Measurements from ENCODE around the gene SS18. TPM values are rescaled to one million over a fixed set of nuclear protein-coding genes. Genes with fewer than 3 reads are reported as not detected.

SS18 gene
- total and polyA plus RNA-seq, 4 donors, result 32.2 to 153 (median 48.9) TPM

DNA sequence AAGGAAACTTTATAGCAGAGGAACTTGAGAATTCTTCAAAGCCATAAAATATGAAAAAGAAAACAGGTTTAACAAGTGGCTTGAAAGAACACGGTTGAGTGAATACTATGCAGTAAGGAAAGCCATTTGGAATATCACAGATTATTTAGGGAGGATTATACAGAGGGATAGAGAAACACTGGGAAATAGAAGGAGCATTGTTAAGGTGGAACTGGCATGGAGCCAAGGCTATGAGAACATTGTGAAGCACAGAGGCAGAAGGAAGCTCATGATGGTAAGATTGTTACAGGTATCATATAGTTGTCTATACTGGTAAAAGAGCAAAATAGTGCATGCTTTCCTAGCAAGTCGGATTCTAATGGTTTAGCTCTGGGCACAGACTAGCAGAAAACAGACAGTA, 87.1 kb downstream of the SS18 start:
- no peaks in the 10 kb centered on the region for H3K4me1 ChIP-seq (ENCODE audit: control insufficient read depth in 5 of 5, insufficient read depth in 5 of 5, low read length in 5 of 5)
- no peaks in the 10 kb centered on the region for H3K27me3 ChIP-seq (ENCODE audit: control insufficient read depth in 3 of 3, insufficient read depth in 3 of 3, low read length in 2 of 3)
- no peak overlapping the region for H3K4me3 ChIP-seq
- ATAC-seq (ENCODE audit: insufficient read depth, low FRiP score), result no peak
- WGBS, 2 donors, result 82 to 91% methylated on average over 2 of the region's 2 CpGs
- no peak overlapping the region for H3K27ac ChIP-seq (ENCODE audit: low read depth in 1 of 2, low read length in 1 of 2)
- no peaks in the 10 kb centered on the region for H3K36me3 ChIP-seq (ENCODE audit: control insufficient read depth in 4 of 4, insufficient read depth in 4 of 4, low read length in 4 of 4)
- H3K9ac ChIP-seq (ENCODE audit: insufficient read depth in 1 of 2, low read length in 2 of 2), result no peak overlapping the region
- TF ChIP-seq, protein P1, sequence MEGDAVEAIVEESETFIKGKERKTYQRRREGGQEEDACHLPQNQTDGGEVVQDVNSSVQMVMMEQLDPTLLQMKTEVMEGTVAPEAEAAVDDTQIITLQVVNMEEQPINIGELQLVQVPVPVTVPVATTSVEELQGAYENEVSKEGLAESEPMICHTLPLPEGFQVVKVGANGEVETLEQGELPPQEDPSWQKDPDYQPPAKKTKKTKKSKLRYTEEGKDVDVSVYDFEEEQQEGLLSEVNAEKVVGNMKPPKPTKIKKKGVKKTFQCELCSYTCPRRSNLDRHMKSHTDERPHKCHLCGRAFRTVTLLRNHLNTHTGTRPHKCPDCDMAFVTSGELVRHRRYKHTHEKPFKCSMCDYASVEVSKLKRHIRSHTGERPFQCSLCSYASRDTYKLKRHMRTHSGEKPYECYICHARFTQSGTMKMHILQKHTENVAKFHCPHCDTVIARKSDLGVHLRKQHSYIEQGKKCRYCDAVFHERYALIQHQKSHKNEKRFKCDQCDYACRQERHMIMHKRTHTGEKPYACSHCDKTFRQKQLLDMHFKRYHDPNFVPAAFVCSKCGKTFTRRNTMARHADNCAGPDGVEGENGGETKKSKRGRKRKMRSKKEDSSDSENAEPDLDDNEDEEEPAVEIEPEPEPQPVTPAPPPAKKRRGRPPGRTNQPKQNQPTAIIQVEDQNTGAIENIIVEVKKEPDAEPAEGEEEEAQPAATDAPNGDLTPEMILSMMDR (IDR thresholded peaks at IDR 0.05; ENCODE audit: control extremely low read depth, extremely low read depth), result no peak
- no peaks in the 10 kb centered on the region for H3K9me3 ChIP-seq (ENCODE audit: control insufficient read depth in 4 of 4, insufficient read depth in 3 of 4, low read length in 3 of 4)
- DNase-seq, result no peak

DNA sequence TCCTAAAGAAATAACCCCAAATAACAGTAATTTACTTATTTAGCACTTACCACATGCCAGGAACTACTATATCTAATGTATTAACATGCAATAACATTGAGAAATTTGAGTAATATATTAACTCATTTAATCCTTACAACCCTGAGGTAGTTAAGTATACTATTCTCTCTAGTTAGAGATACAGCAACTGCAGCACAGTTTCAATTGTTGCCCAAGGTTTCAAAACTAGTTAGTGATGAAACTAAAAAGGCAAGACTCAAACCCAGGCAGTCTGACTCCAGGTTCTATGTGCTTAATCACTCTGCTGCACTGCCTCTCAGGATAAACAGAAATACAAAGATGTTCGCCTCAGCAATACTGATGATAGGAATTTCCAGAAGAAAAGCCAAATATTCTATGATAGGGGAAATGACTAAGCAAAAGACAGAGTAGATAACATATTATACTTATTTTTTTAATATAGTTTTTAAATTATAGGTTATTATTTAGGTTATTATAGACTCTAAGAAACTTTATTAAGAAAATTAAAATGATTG, 88.0 kb downstream of the SS18 start:
- Histone ChIP-seq H3K4me1 (ENCODE audit: control insufficient read depth in 5 of 5, insufficient read depth in 5 of 5, low read length in 5 of 5) (no peaks in the 10 kb centered on the region), H3K9me3 (ENCODE audit: control insufficient read depth in 4 of 4, insufficient read depth in 3 of 4, low read length in 3 of 4) (no peaks in the 10 kb centered on the region), H3K36me3 (ENCODE audit: control insufficient read depth in 4 of 4, insufficient read depth in 4 of 4, low read length in 4 of 4) (no peaks in the 10 kb centered on the region), H3K27ac (ENCODE audit: low read depth in 1 of 2, low read length in 1 of 2) (no peak overlapping the region), H3K9ac (ENCODE audit: insufficient read depth in 1 of 2, low read length in 2 of 2) (no peak overlapping the region), H3K27me3 (ENCODE audit: control insufficient read depth in 3 of 3, insufficient read depth in 3 of 3, low read length in 2 of 3) (no peaks in the 10 kb centered on the region), H3K4me3 (no peak overlapping the region)
- no peak for DNase-seq
- TF ChIP-seq, protein P1 (IDR thresholded peaks at IDR 0.05; ENCODE audit: control extremely low read depth, extremely low read depth), result no peak
- WGBS, 2 donors, result 81 to 87% methylated on average over 1 of the region's 1 CpG
- ATAC-seq (ENCODE audit: insufficient read depth, low FRiP score), result no peak

- Histone ChIP-seq H3K27ac (ENCODE audit: low read depth in 1 of 2, low read length in 1 of 2) (no peak overlapping the region), H3K9ac (ENCODE audit: insufficient read depth in 1 of 2, low read length in 2 of 2) (no peak overlapping the region), H3K4me3 (no peak overlapping the region), H3K27me3 (ENCODE audit: control insufficient read depth in 3 of 3, insufficient read depth in 3 of 3, low read length in 2 of 3) (no peaks in the 10 kb centered on the region), H3K36me3 (ENCODE audit: control insufficient read depth in 4 of 4, insufficient read depth in 4 of 4, low read length in 4 of 4) (no peaks in the 10 kb centered on the region), H3K9me3 (ENCODE audit: control insufficient read depth in 4 of 4, insufficient read depth in 3 of 4, low read length in 3 of 4) (no peaks in the 10 kb centered on the region), H3K4me1 (ENCODE audit: control insufficient read depth in 5 of 5, insufficient read depth in 5 of 5, low read length in 5 of 5) (no peaks in the 10 kb centered on the region)
- no peak for DNase-seq
- no peak for ATAC-seq (ENCODE audit: insufficient read depth, low FRiP score)
- TF ChIP-seq, protein P1 (IDR thresholded peaks at IDR 0.05; ENCODE audit: control extremely low read depth, extremely low read depth), result no peak
Measured at GRCh38 chr18:25998461-25998860, 92.0 kb downstream of the SS18 start.

DNA sequence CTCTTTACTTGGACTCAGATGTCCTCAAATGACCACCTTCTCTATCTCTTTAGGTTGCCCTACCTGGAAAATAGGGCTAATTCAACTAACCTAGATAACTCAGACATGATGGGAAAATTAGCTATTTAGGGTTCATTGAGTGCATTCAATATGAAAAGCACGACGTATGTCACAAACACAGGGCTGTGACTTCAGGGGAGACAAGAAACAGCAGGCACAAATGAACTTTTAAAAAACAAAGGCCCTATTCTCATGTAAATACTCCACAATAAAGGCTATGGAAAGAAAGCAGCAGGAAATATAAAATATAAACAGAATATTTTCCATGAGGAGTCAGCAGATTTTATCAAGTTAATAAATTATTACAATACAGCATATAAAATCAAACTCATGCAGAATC, 97.8 kb downstream of the SS18 start:
- Histone ChIP-seq H3K4me3 (no peak overlapping the region), H3K36me3 (ENCODE audit: control insufficient read depth in 4 of 4, insufficient read depth in 4 of 4, low read length in 4 of 4) (no peaks in the 10 kb centered on the region), H3K9ac (ENCODE audit: insufficient read depth in 1 of 2, low read length in 2 of 2) (no peak overlapping the region), H3K9me3 (ENCODE audit: control insufficient read depth in 4 of 4, insufficient read depth in 3 of 4, low read length in 3 of 4) (no peaks in the 10 kb centered on the region), H3K27me3 (ENCODE audit: control insufficient read depth in 3 of 3, insufficient read depth in 3 of 3, low read length in 2 of 3) (no peaks in the 10 kb centered on the region), H3K4me1 (ENCODE audit: control insufficient read depth in 5 of 5, insufficient read depth in 5 of 5, low read length in 5 of 5) (no peaks in the 10 kb centered on the region), H3K27ac (ENCODE audit: low read depth in 1 of 2, low read length in 1 of 2) (no peak overlapping the region)
- TF ChIP-seq, protein P1 (IDR thresholded peaks at IDR 0.05; ENCODE audit: control extremely low read depth, extremely low read depth), result no peak
- WGBS, 2 donors, result 80 to 87% methylated on average over 2 of the region's 2 CpGs
- DNase-seq, result peak in 1 of 3 donors; percentile 16
- ATAC-seq (ENCODE audit: insufficient read depth, low FRiP score), result no peak

All from lung (tissue), 12 donors.